ENCODE data around the gene KCNF1.

- TF ChIP-seq CTCF (IDR thresholded peaks at IDR 0.05) (no peak), POLR2A (IDR thresholded peaks at IDR 0.05) (no peak)
Observed at GRCh38 chr2:10884574-10884975, 27.2 kb upstream of the KCNF1 start.

All from esophagus squamous epithelium (tissue), 4 donors.